Heart left ventricle (tissue), 13 donors: ENCODE results near the gene CXADR.

Source experiments
- POLR2A ChIP-seq, 2 donors: fragments of 450-650 bp; IDR thresholded peaks; one replicate each; pipeline ENCODE4 v1.6.1; 2017; ENCODE audit warnings: antibody characterized with exemption in 2 of 2, mild to moderate bottlenecking in 2 of 2, moderate library complexity in 2 of 2
- TF ChIP-seq, protein P1 (sequence below), 12 donors: fragments of 200-600 bp; sonication (generic) in 4 of 12; IDR thresholded peaks; one replicate each; pipeline versions ENCODE4 v1.5.0 to v1.8.0; 2018 to 2022; ENCODE audit warnings: antibody characterized with exemption in 12 of 12, mild to moderate bottlenecking in 5 of 12
- donor health status: ischemic (EF 13 %, LVEDD 7.1; RV severe dilation, severe dysfunction).
- donor health status: DM: no; HTN: yes; CAD: no.
- donor health status: DM: no; HTN: no; CAD: no.
- donor health status: ischemic (EF 25% LVEDD 6.9; RV normal size, moderate dysfunction).
- donor health status: ischemic (EF 25% LVEDD 5.7; RV mildly dilated, moderate dysfunction).
- donor health status: ischemic (EF 35%, LVEDD 5.7; RV mildly dilated, moderate dysfunction).
- donor health status: nonischemic (EF 11% LVEDD 7.7; RV severe dilation, severe dysfunction).
- donor health status: DM: yes; HTN: yes; CAD: no.
- donor health status: PGD.
- donor health status: ischemic (EF 29% LVEDD 5.4; RV normal size, mild dysfunction).
- donor health status: nonischemic (EF 23%, LVEDD 6.1; RV moderate dilation, normal function).

DNA sequence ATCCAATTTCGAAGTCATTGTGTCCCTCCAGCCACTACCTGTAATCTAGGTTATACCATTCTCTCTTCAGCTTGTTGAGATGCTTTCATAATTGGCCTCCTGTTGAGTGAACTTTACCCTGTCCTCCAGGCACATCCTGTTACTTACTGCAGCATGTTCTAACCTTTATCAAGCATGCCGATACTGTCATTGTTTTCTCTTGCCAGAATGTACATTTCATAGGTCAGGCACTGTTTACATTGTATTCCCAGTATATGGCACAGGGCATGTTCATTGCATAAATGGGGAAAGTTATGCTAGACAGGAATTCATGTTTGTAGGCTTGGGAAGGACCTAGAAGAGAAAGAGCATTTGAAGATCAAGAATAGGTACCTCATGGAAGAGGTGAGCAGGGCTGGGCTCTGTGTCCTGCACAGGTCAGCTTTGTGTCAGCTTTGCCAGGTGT, 10.2 kb downstream of the CXADR start:
- TF ChIP-seq, protein P1, sequence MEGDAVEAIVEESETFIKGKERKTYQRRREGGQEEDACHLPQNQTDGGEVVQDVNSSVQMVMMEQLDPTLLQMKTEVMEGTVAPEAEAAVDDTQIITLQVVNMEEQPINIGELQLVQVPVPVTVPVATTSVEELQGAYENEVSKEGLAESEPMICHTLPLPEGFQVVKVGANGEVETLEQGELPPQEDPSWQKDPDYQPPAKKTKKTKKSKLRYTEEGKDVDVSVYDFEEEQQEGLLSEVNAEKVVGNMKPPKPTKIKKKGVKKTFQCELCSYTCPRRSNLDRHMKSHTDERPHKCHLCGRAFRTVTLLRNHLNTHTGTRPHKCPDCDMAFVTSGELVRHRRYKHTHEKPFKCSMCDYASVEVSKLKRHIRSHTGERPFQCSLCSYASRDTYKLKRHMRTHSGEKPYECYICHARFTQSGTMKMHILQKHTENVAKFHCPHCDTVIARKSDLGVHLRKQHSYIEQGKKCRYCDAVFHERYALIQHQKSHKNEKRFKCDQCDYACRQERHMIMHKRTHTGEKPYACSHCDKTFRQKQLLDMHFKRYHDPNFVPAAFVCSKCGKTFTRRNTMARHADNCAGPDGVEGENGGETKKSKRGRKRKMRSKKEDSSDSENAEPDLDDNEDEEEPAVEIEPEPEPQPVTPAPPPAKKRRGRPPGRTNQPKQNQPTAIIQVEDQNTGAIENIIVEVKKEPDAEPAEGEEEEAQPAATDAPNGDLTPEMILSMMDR (IDR thresholded peaks at IDR 0.05) = no peak
- TF ChIP-seq POLR2A (IDR thresholded peaks at IDR 0.05) = no peak
